ENCODE measurements around the gene SMPDL3A.

The SMPDL3A gene

DNA sequence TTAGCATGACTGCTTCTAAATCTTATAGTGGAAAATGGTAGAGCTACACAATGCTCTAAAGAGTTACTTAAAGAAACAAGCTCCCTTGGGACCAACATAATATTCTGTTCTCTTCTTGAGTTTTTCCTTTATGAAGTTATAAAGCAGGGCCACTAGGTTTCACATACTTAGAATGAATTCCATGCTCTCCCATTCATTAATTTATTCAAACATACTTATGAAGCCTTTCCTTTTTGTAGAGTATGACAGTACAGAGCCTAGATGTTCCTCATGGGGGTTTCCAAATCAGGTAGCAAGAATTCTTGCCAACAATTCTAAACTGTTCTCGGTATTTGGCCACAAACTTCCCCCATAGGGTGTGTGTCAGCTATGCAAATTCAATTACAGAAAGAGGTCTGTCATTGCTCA is 30.1 kb upstream of the SMPDL3A start:
- Mint-ChIP-seq H3K27ac (no peak overlapping the region), H3K27me3 (no peaks in the 10 kb centered on the region), H3K4me1 (peaks cover 8% of the 10 kb centered on the region), H3K9me3 (peaks cover 3% of the 10 kb centered on the region), H3K4me3 (no peak overlapping the region), H3K36me3 (no peaks in the 10 kb centered on the region)
- peak; percentile 85 for ATAC-seq

GRCh38 chr6:122760330-122760729 is 28.7 kb upstream of the SMPDL3A start:
- peaks cover 3% of the 10 kb centered on the region for H3K9me3 Mint-ChIP-seq
- ATAC-seq, result no peak
- H3K27ac Mint-ChIP-seq, result no peak overlapping the region
- H3K27me3 Mint-ChIP-seq, result no peaks in the 10 kb centered on the region
- no peaks in the 10 kb centered on the region for H3K36me3 Mint-ChIP-seq
- H3K4me3 Mint-ChIP-seq, result no peak overlapping the region
- peaks cover 8% of the 10 kb centered on the region for H3K4me1 Mint-ChIP-seq

DNA sequence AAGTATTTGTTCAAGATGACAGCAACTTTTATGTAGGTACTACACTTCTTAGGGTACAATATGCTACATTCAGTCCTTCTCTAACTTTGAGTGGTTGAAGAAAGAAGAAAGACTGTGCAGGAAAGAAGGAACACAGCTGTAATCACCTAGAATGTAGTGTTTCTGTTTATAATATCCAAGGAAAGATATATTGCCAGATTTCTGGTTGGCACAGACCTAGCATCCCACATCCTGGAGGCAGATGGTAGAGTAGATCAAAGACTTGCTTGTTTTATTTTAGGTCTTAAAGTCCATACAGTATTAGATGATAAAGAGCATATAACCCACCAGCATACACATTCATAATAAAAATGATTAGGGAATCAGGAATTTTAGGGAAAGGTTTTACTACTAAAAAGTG is 22.8 kb upstream of the SMPDL3A start:
- H3K27ac Mint-ChIP-seq, result no peak overlapping the region
- no peaks in the 10 kb centered on the region for H3K4me1 Mint-ChIP-seq

GRCh38 chr6:122770835-122771601 is 18.0 kb upstream of the SMPDL3A start:
- no peaks in the 10 kb centered on the region for H3K36me3 Mint-ChIP-seq
- no peaks in the 10 kb centered on the region for H3K4me1 Mint-ChIP-seq
- ATAC-seq, result no peak
- peaks cover 28% of the 10 kb centered on the region for H3K27me3 Mint-ChIP-seq
- no peak overlapping the region for H3K27ac Mint-ChIP-seq
- H3K9me3 Mint-ChIP-seq, result peaks cover 5% of the 10 kb centered on the region
- H3K4me3 Mint-ChIP-seq, result no peak overlapping the region

More for the DNA sequence above, 22.8 kb upstream of the SMPDL3A start:
- no peak for ATAC-seq
- Mint-ChIP-seq H3K4me3 (no peak overlapping the region), H3K36me3 (no peaks in the 10 kb centered on the region), H3K9me3 (peaks cover 3% of the 10 kb centered on the region), H3K27me3 (peaks cover 12% of the 10 kb centered on the region)

DNA sequence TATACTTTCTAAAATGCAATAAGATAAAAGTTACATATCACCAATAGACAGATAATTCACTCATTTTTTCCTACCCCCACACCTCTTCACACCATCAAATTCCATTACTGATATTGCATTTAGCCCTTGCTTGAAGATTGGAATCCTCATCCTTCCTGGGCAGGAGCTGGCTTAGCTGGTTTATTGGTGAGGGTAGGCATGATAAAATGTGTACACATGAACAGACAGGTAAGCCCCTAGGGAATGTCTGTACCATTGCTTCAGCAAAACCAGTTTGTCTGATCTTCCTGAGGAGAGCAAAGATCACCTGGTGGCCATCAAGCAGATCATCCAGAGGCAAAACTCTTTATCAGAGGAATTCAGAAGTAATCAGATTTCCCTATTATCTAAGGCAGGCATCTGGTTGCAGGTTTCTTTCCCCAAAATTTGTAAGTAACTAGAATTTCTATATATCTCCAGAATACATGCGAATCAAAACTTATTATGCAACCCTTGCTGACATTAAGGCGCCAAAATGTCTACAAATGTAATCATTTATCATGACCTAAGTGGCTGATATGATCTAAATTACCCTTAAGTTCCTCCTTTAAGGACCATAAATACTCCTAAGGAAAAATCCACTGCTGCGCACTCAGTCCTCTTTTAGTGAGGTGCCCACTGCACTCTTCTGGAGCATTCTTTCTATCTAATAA is 16.2 kb upstream of the SMPDL3A start:
- Mint-ChIP-seq H3K27ac (no peak overlapping the region), H3K27me3 (peaks cover 20% of the 10 kb centered on the region), H3K4me3 (no peak overlapping the region), H3K4me1 (no peaks in the 10 kb centered on the region), H3K36me3 (no peaks in the 10 kb centered on the region), H3K9me3 (peaks cover 5% of the 10 kb centered on the region)
- ATAC-seq, result no peak

GRCh38 chr6:122775975-122776374 is 13.1 kb upstream of the SMPDL3A start:
- H3K27ac Mint-ChIP-seq, result no peak overlapping the region
- no peaks in the 10 kb centered on the region for H3K36me3 Mint-ChIP-seq
- no peak for ATAC-seq

DNA sequence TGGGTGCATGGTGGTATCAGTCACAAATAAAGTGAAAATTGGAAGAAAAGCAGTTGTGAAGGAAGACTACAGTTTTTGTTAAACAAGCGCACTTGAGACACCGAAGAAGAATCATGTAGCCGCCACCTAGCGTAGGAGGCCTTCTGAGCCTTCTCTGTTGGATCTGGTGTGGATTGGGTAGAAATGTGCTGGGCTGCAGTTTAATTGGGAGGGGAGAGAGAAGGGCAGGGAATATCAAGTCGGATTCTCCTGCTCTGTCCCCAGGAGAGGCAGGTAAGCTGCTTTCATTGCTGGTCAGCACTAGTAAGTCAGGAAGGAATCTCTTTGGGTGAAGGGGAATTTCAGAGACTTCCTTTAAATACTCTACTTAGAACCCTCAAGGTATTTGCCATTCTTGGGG is 10.8 kb upstream of the SMPDL3A start:
- no peak for ATAC-seq
- Mint-ChIP-seq H3K9me3 (peaks cover 5% of the 10 kb centered on the region), H3K4me1 (no peaks in the 10 kb centered on the region), H3K27ac (no peak overlapping the region), H3K36me3 (no peaks in the 10 kb centered on the region), H3K4me3 (no peak overlapping the region), H3K27me3 (peaks cover 8% of the 10 kb centered on the region)

More at GRCh38 chr6:122775975-122776374, 13.1 kb upstream of the SMPDL3A start:
- Mint-ChIP-seq H3K27me3 (peaks cover 24% of the 10 kb centered on the region), H3K4me3 (no peak overlapping the region), H3K4me1 (no peaks in the 10 kb centered on the region), H3K9me3 (peaks cover 5% of the 10 kb centered on the region)

DNA sequence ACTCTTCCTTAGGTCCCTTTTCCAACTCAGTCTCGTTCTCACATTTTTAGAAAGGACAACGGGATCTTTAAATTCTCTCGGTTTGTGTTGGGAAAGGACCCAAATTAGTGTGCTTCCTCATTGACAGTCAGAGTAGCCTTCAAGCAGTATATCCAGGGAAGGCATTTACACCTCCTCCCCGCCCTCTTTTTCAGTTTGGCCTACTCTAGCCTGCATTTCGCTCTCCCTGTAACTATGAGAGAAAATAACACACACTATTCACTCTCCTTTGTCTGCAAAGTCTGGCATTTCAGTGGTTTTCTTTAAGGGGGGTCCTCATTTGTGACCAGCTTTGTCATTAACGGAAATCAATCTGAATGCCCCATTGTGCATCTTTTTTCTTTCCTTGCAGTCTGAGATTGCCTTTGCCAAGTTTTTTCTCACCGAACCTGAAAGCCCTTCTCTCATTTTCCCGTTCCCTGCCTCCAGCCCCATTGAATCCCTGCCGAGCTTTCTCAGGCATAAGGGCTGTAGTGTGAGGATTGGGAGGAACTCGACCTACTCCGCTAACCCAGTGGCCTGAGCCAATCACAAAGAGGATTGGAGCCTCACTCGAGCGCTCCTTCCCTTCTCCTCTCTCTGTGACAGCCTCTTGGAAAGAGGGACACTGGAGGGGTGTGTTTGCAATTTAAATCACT is 9.9 kb upstream of the SMPDL3A start:
- ATAC-seq, result no peak
- Mint-ChIP-seq H3K36me3 (no peaks in the 10 kb centered on the region), H3K27ac (no peak overlapping the region), H3K4me3 (no peak overlapping the region), H3K4me1 (no peaks in the 10 kb centered on the region), H3K27me3 (peaks cover 8% of the 10 kb centered on the region), H3K9me3 (peaks cover 5% of the 10 kb centered on the region)

DNA sequence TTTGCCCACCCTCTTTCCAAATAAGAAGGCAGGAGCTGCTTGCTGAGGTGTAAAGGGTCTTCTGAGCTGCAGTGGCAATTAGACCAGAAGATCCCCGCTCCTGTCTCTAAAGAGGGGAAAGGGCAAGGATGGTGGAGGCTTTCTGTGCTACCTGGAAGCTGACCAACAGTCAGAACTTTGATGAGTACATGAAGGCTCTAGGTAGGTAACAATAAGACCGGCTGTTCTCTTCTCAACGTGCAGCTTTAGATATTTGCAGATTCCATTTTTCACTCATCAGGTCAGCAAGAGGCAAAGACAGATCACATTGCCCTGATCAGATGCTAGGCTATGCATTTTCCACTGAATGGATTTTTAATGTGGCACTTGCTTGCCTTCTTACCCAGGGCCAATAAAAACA is 9.4 kb upstream of the SMPDL3A start, which contains the start of gene FABP7:
FABP7 (plus strand) TSS at position 50 of the 400 bp plus-strand sequence; CDS start at position 129, 79 bp downstream.
- Mint-ChIP-seq H3K27me3 (peaks cover 8% of the 10 kb centered on the region), H3K4me3 (no peak within 1 kb of the TSS), H3K4me1 (no peaks in the 10 kb centered on the region), H3K36me3 (no peaks in the 10 kb centered on the region), H3K9me3 (peaks cover 5% of the 10 kb centered on the region), H3K27ac (no peak within 1 kb of the TSS)
- ATAC-seq, result no peak

DNA sequence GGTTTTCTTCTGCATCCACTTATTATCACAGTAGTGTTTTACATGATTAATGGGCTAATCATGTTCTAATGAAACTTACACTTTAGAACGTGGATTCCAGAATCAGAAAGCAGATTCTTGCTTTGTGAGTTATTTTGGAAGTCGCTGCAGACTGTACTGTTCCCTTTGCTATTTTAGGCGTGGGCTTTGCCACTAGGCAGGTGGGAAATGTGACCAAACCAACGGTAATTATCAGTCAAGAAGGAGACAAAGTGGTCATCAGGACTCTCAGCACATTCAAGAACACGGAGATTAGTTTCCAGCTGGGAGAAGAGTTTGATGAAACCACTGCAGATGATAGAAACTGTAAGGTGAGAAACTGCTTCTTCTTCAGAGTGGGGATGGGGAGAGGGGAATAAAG is 8.9 kb upstream of the SMPDL3A start:
- H3K27me3 Mint-ChIP-seq, result peaks cover 8% of the 10 kb centered on the region
- H3K4me1 Mint-ChIP-seq, result no peaks in the 10 kb centered on the region
- peaks cover 5% of the 10 kb centered on the region for H3K9me3 Mint-ChIP-seq
- no peak overlapping the region for H3K27ac Mint-ChIP-seq
- no peak for ATAC-seq
- no peak overlapping the region for H3K4me3 Mint-ChIP-seq
- no peaks in the 10 kb centered on the region for H3K36me3 Mint-ChIP-seq

GRCh38 chr6:122781716-122782115 is 7.3 kb upstream of the SMPDL3A start:
- no peaks in the 10 kb centered on the region for H3K4me1 Mint-ChIP-seq
- peaks cover 10% of the 10 kb centered on the region for H3K27me3 Mint-ChIP-seq
- no peak overlapping the region for H3K27ac Mint-ChIP-seq
- no peak overlapping the region for H3K4me3 Mint-ChIP-seq
- H3K36me3 Mint-ChIP-seq, result no peaks in the 10 kb centered on the region
- no peaks in the 10 kb centered on the region for H3K9me3 Mint-ChIP-seq
- ATAC-seq, result no peak

DNA sequence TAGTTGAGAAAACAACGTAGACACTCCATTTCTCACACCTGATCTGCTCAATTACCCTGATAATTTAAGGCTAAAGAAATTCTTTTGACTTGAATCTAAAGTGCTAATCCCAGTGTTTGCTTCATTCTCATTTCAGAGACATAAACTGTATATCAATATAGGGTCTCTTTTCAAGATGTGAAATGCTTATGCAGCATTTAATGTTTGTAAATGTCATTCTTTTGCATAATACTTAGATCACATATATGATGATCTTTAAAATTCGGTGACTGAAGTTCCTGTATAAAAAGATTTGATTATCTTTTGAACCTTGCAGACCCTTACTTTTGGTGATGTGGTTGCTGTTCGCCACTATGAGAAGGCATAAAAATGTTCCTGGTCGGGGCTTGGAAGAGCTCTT is 5.7 kb upstream of the SMPDL3A start:
- Mint-ChIP-seq H3K9me3 (no peaks in the 10 kb centered on the region), H3K27me3 (peaks cover 17% of the 10 kb centered on the region), H3K4me1 (no peaks in the 10 kb centered on the region), H3K4me3 (no peak overlapping the region), H3K36me3 (no peaks in the 10 kb centered on the region), H3K27ac (no peak overlapping the region)
- no peak for ATAC-seq

- H3K4me1 Mint-ChIP-seq, result peaks cover 19% of the 10 kb centered on the region
- H3K36me3 Mint-ChIP-seq, result no peaks in the 10 kb centered on the region
- no peaks in the 10 kb centered on the region for H3K9me3 Mint-ChIP-seq
- no peak for ATAC-seq
- no peak overlapping the region for H3K4me3 Mint-ChIP-seq
- H3K27ac Mint-ChIP-seq, result no peak overlapping the region
- H3K27me3 Mint-ChIP-seq, result peaks cover 34% of the 10 kb centered on the region
Observed at GRCh38 chr6:122785891-122786290, 3.2 kb upstream of the SMPDL3A start.

GRCh38 chr6:122787721-122788120 is 1.3 kb upstream of the SMPDL3A start:
- Mint-ChIP-seq H3K27me3 (peaks cover 35% of the 10 kb centered on the region), H3K36me3 (no peaks in the 10 kb centered on the region), H3K9me3 (no peaks in the 10 kb centered on the region), H3K4me1 (peaks cover 19% of the 10 kb centered on the region), H3K4me3 (no peak overlapping the region), H3K27ac (no peak overlapping the region)
- ATAC-seq, result no peak

DNA sequence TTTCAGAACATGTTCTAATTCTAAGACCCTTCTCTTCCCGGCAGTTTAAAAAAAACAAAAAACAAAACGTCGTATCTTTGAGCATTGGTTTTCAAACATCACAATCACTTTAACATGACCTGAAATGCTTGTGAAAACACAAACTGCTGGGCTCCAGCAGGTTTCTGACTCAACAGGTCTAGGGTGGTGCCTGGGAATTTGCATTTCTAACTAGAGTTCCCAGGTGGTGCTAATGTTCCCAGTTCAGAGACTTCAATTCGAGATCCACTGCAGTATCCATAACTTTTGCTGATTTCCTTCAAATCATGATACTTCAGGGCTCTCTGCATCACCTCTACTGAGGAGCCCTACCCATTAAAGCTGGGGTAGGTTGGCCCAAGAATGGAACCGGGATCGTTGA is 850 bp upstream of the SMPDL3A start:
- Mint-ChIP-seq H3K4me1 (peaks cover 19% of the 10 kb centered on the region), H3K27ac (no peak overlapping the region), H3K36me3 (no peaks in the 10 kb centered on the region), H3K9me3 (no peaks in the 10 kb centered on the region), H3K27me3 (peaks cover 35% of the 10 kb centered on the region), H3K4me3 (no peak overlapping the region)
- no peak for ATAC-seq

Measured in stimulated activated memory B cell treated with anti-CD40 and anti-IgM and Interleukin-4, amounts not matched to agents 10 μg/mL and 1 μg/mL and 100 μg/mL, for 72 hours (primary cell).